ENCODE data around the gene FATE1. TPM values are rescaled to one million over a fixed set of nuclear protein-coding genes. Genes with fewer than 3 reads are reported as not detected.
A peak's percentile ranks its signal among the peaks of the same experiment; 100 is the strongest.

FATE1 gene
- total and polyA plus RNA-seq, 2 experiments from 2014 or later = 0.15 TPM; not detected in 1

DNA sequence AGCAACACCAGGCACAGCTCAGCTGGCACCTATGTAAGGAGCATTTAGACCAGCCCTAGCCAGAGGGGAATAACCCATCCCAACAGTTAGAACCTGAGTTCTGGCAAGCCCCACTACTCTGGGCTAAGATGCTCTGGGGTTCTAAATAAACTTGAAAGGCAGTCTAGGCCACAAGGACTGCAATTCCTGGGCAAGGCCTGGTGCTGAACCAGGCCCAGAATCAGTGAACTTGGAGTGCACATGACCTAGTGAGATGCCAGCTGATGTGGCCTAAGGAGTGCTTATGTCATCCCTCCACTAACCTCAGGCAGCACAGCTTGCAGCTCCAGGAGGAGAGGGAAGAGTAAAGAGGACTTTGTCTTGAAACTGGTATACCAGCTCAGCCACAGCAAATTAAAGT is 28.2 kb upstream of the FATE1 start:
- Histone ChIP-seq H3K9me3 (ENCODE audit: low read depth) (no peaks in the 10 kb centered on the region), H3K27me3 (no peaks in the 10 kb centered on the region), H3K4me3 (no peak overlapping the region), H3K27ac (no peak overlapping the region), H3K36me3 (no peaks in the 10 kb centered on the region), H3K4me1 (ENCODE audit: low read depth) (no peaks in the 10 kb centered on the region)
- no peak for TF ChIP-seq CTCF (IDR thresholded peaks at IDR 0.05; ENCODE audit: low read depth, low read length)
- DNase-seq (ENCODE audit: low read depth in 1 of 2, low spot score in 1 of 2) = no peak

- Histone ChIP-seq H3K27ac (no peak overlapping the region), H3K4me3 (no peak overlapping the region), H3K9me3 (ENCODE audit: low read depth) (no peaks in the 10 kb centered on the region), H3K4me1 (ENCODE audit: low read depth) (no peaks in the 10 kb centered on the region), H3K27me3 (no peaks in the 10 kb centered on the region), H3K36me3 (no peaks in the 10 kb centered on the region)
- DNase-seq (ENCODE audit: low read depth in 1 of 2, low spot score in 1 of 2) = no peak
- TF ChIP-seq CTCF (IDR thresholded peaks at IDR 0.05; ENCODE audit: low read depth, low read length) = no peak
Measured at GRCh38 chrX:151688695-151689094, 27.1 kb upstream of the FATE1 start.

DNA sequence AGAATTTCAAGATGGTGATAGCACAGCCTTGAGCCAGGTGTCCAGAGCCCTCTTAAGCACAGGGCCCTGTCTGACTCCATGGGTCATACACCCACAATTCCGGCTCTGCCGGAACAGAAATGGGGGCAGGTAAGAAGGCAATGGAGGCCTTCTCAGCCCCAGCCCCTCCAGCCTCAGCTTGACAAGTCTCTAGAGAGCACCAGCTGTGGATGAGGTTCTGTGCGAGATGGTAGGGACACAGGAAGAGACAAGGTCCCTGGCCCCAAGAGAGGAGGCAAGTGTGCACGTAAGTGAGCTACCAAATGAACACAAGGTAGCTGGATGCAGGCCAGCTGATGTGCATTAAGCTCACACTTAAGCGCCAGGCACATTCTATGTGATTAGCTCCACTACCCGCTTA is 23.0 kb upstream of the FATE1 start:
- Histone ChIP-seq H3K4me1 (ENCODE audit: low read depth) (no peaks in the 10 kb centered on the region), H3K27me3 (no peaks in the 10 kb centered on the region), H3K4me3 (no peak overlapping the region), H3K9me3 (ENCODE audit: low read depth) (no peaks in the 10 kb centered on the region), H3K27ac (no peak overlapping the region), H3K36me3 (no peaks in the 10 kb centered on the region)
- no peak for DNase-seq (ENCODE audit: low read depth in 1 of 2, low spot score in 1 of 2)
- TF ChIP-seq CTCF (IDR thresholded peaks at IDR 0.05; ENCODE audit: low read depth, low read length) = no peak

GRCh38 chrX:151694121-151694520 is 21.7 kb upstream of the FATE1 start:
- DNase-seq (ENCODE audit: low read depth in 1 of 2, low spot score in 1 of 2) = no peak
- TF ChIP-seq CTCF (IDR thresholded peaks at IDR 0.05; ENCODE audit: low read depth, low read length) = no peak
- no peaks in the 10 kb centered on the region for H3K4me1 ChIP-seq (ENCODE audit: low read depth)
- H3K4me3 ChIP-seq = no peak overlapping the region
- H3K27ac ChIP-seq = no peak overlapping the region
- H3K36me3 ChIP-seq = no peaks in the 10 kb centered on the region
- no peaks in the 10 kb centered on the region for H3K9me3 ChIP-seq (ENCODE audit: low read depth)
- H3K27me3 ChIP-seq = no peaks in the 10 kb centered on the region

DNA sequence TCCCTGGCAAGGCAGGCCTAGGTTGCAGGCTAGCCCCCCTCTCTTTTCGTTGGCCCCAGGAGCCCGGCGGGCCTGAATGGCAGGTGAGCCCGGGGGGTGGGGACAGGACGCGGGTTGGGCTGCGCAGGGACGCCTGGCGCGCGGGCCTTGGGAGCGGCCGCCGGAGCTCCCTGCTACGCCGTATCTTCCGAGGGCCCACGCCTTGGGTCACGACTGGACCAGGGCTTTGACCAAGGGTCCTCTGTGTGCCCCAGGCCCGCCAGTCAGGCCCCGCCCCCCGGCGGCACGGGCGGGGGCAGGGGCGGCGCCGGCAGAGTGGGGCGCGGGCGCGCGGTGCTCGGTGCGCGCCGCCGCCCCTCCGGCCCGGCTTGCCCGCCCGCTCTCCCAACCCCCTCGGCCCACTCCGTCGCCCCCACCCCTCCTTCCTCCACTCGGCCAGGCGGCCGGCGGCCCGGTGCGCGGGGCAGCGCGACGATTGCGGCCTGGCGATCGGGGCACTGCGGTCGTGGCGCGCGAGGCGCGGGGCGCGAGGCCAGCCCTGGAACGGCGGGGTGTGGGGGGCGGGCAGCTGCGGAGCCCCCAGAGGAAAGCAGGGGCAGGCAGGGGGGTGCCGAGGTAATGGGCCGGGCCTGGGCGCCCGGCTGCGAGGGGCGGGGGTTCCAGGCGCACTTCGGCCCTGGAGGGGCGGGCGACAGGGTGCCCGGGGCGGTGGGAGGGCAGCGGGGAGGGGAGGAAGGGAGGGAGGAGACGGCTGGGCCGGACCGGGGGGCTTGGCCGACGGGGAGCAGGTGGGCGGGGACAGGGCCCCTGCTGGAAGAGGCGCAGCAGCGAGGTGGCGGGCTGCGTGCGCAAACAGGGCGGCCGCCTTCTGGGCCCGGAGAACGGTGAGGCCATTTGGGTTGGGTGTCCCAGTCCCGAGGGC is 20.9 kb upstream of the FATE1 start, which contains the start of gene PRRG3:
TSS of gene PRRG3 (plus strand) at position 798 of the 922 bp plus-strand sequence. CDS start 3,357 bp downstream, outside the sequence.
- H3K4me1 ChIP-seq (ENCODE audit: low read depth) = no peaks in the 10 kb centered on the region
- H3K27ac ChIP-seq = no peak within 1 kb of the TSS
- H3K4me3 ChIP-seq = peak within 1 kb of the TSS; percentile 30
- no peaks in the 10 kb centered on the region for H3K9me3 ChIP-seq (ENCODE audit: low read depth)
- H3K36me3 ChIP-seq = no peaks in the 10 kb centered on the region
- no peaks in the 10 kb centered on the region for H3K27me3 ChIP-seq
- TF ChIP-seq CTCF (IDR thresholded peaks at IDR 0.05; ENCODE audit: low read depth, low read length) = no peak
- DNase-seq (ENCODE audit: low read depth in 1 of 2, low spot score in 1 of 2) = peak in 1 of 2 donors; percentile 52
